Central memory CD4-positive, alpha-beta T cell (primary cell): Measurements from ENCODE around the gene FAM83F.

ENCODE experiments used
- DNase-seq: peaks from one replicate; pipeline ENCODE4 v3.0.0; 2022
- total RNA-seq, 3 experiments: gene quantifications; one replicate each; lab custom pipeline; 2026; lab: John Stamatoyannopoulos, UW

Gene FAM83F
- total RNA-seq: 0.22 to 7.6 (median 2.7) reads per million in 3 experiments

DNA sequence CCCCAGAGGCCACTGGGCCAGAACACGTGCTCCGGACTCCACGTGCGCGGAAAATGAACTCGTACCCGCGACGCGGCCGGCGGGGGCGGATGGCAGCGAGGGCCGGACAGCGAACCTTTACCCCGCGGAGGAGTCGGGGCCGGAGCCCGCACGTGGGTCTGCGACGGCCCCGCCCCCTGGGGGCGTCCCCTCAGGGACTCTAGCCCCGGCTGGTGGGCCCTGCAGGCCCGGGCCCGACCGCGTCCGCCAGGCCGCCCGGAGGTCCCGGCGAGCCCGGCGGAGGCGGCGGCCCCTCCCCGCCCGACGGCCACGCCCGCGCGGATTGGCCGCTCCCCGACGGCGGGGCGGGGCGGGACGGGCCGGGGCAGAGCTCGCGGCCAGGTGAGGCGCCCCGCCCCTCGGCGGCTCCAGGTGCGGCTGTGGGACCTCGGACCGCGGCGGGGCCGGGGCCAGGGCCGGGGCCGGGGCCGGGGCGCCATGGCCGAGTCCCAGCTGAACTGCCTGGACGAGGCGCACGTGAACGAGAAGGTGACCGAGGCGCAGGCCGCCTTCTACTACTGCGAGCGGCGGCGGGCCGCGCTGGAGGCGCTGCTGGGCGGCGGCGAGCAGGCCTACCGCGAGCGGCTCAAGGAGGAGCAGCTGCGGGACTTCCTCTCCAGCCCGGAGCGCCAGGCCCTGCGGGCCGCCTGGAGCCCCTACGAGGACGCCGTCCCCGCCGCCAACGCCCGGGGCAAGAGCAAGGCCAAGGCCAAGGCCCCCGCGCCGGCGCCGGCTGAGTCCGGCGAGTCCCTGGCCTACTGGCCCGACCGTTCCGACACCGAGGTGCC, at the start of gene FAM83F:
TSS of gene FAM83F (plus strand) at position 389 of the 827 bp plus-strand sequence. CDS start at position 478, 89 bp downstream.
- DNase-seq: peak; percentile 19

DNA sequence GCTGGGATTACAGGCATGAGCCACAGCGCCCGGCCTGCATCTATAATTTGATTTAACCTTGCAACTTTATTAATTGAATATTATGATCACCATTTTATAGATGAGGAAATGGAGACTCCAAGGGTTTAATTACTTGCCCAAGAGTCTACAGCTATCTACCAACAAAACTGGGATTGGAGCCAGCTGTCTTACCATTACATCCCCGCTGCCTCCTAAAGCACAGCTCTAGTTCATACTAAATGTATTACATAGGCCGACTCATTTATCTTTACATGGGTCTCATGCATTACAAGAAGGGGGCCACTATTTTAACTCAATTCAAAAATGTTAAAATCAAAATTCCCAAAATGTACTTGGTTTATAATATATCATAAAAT, 48.6 kb upstream of the FAM83F start:
- DNase-seq: no peak

DNA sequence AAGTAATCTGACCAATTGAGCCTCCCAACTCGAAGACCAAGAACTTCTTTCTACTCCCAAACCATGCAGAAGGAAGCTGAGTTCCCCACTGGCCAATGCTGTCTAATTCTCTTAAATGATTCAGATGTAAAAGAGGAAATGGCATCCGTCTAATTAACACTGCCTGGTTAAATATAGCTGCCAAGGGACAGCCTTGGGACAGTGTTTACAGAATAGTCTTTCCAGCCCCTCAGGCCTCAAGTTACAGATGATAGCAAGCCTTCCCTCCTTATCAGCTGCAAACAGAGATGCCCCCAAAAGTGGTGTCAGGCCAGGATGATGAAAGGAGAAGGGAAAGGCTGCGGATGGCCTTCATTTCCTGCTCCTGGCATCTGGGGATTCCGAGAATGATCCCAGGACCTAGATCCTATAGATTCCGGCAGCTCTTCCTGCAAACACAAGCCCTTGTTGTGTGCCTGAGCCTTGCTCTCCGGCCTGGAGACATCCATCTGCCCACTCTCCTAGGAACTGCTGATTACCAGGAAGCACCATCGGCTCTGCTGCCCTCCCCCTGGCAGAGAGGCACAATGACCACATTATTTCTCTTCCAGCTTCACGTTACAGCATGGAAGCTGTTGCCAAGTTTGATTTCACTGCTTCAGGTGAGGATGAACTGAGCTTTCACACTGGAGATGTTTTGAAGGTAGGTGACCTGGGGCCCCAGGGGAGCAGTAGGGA, 48.1 kb upstream of the FAM83F start:
- no peak for DNase-seq

DNA sequence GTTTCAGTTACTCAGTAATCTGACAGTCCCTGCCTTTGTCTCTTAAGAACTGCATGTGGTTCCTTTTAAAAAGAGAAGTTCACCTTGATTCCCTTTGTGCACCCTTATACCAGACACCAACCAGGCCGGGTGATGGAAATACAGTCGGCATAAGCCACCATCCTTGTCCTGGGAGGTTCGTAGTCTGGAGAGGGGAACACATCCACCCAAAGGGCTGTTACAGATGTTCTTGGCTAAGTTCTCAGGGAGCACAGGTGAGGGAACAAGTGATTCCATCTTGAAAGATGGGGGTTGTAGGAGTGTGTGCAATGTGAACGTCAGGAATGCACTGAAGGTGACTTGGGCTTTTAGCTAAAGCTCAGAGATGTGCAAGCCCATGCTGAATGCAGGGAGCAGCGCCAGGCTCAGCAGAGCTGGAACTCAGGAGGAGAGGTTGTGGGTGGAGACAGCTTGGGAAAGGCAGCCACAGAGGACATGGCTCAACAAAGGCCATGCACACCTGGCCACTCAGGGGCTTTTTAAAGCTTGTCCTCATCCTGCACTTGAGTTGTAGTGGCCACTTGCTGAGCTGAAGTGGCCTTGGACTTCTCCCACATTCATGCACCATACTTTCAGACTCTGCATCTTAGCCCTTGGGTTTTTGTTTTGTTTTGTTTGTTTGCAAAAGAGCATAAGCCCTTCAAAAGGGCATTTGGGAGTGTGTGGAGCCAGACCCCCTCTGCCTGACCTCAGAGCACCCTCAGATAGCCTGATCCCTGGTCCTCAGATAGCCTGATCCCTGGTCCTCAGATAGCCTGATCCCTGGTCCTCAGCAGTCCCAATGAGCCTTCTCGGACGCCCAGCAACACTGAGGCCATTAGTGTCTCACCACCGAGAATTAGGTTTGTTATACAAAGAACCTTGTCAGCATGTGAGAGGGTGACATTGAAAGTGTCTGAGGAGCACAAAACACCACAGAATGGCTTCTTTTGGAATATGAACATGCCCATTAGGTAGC, 47.2 kb upstream of the FAM83F start:
- DNase-seq: no peak

DNA sequence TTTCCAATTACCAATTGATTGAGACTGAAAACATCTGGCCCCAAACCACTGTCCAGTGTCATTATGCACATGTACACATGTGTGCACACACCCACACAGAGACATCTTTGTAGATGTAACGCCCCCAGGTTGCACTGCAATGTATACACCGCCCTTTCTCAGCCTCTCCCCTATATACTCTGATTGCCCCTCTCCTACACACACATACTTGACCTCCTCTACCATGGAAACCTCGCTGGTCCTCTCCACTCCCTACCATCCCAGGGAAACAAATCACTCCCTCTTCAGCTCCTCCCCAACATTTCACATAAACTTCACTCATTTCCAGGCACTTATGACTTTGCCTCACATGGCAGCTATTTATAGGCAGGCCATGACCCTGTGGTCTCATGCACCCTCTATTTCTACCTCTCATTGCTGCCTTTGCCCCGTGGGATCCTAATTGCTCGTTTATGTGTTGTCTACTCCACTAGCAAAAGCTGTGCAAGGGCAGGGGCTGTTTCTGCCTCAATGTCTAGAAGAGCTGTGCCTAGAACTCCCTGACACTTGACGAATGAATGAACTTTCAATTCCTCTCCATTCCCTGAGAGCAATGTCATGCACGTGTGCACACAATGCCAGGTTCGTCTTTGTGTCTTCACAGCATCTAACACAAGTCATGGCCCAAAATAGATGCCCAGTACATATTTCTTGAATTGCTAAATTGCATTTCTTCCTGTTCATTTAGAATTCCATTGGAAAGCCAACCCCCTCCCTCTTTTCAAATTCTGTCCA, 44.6 kb upstream of the FAM83F start:
- DNase-seq: no peak

DNA sequence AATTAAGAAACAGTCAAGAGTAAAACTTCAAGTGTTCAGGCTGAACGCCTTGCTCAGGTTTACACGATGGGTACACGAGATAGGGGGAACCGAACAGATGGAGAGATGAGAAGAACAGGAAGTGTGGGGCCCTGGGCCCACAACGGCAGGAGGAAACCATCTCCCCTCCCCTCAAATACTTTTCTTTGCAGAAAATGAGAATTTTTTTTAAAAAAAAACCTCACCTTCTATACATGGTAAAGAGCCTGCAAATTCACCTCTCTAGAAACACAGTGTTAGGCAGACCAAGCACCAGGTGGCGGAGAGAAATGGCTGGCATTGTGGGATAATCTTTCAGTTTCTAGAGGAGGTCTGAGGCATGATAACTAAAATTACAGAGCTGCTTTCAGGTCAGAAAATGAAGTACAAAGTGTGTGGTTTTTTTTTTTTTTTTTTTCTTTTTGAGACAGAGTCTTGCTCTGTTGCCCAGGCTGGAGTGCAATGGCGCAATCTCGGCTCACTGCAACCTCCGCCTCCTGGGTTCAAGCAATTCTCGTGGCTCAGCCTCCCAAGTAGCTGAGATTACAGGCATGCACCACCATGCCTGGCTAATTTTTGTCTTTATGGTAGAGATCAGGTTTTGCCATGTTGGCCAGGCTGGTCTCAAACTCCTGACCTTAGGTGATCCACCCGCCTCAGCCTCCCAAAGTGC, 43.0 kb upstream of the FAM83F start:
- peak; percentile 53 for DNase-seq

DNA sequence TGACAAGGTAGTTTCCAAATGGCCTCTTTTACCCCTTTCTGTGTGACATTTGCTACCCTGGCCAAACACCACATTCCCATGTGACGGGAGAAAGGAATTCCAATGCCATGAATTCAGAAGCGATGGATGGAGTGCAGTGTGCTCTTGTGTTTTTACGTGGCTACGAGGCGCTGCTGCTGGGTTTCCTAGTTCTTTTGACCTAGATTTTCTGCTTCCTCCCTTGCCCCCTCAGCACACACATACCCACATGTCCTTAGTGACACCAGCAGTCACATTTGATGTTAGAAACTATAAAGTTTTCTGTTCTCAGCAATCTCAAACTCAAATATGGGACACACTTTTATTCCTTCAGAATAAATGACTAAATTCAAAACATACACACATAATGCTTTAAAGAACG, 42.4 kb upstream of the FAM83F start:
- no peak for DNase-seq

DNA sequence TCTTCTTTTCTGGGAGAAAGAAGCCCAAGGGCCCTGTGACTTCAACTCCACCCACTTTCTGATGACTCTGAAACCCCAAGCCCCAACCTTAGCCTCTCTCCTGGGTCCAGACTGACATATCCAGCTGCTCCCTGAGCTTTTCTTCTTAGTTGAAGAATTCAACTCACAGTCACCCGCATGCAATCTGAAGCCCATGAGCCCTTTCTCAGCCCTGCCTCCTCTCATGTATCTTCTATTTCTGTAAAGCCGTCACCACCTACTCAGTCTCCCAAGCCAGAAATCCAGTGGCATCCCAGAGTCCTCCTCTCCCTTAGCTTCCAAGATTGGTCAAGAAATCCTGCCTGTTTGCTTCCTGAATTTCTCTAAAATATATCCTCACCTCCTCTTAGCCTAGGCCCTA, 41.7 kb upstream of the FAM83F start:
- DNase-seq: no peak

DNA sequence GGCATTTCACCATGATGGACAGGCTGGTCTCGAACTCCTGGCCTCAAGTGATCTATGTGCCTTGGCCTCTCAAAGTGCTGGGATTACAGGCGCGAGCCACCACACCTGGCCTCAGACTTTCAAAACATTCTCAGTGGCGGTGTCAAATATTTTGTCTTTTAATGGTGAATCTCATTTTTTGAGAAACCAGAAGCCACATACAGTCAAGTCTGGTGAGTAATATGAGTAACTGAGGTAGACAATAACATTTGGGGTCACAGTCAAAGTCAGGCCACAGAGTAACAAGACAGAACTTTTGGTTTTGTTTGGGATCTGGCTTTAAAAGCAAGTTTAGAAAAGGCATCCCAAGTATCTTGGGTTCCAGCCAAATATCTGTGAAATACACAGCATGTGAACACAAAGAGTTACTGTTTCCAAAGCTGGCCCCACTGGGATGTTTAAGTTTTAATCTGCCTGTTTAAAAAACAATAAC, 40.1 kb upstream of the FAM83F start:
- DNase-seq: no peak

DNA sequence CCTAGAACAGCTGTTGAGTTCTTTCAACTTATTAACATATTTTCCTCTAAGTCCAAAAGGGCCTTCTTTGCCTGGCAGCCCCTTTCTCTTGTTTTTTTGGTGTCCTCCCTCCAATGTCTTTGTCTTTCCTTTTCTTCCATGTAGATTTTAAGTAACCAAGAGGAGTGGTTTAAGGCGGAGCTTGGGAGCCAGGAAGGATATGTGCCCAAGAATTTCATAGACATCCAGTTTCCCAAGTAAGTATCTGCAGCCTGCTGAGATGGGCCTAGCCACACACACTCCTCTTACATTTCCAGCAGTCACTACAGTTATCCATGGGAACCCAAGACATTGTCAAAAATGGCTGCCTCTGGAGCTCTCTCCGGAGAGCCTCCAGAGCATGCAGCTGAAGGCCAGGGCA, 39.1 kb upstream of the FAM83F start:
- no peak for DNase-seq

DNA sequence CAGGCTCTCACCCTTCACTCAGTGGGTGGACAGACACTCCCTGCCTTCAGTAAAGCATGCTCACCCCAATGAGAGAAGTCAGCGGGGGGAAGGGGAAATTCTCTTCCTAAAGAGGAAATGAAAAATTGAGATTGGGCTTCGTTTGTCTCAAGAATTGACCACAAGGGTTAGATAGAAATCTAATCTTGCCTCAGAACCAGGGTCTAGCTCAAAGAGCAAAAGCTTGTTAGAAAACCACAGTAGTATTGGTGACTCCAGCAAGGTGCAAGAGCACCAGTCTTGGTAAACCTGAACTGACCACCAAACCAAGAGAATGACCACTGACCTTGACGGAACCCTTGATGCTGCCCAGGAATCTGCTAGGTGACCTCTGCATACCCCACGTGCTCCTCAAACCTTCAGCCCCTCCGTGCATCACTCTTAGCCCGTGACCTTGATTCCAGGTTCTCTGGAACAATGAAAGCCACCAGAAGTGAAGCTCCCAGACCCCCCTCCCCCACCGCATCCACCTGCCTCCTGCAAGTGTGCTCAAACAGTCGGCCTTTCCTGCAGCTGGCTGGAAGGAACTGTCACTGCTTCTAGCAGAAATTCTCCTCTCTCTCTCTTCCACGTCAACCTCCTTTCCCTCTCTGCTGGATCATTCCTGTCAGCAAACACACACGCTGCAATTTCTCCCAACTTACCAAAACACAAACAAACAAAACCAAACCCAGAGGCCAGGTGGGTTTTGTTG, 37.7 kb upstream of the FAM83F start:
- no peak for DNase-seq

DNA sequence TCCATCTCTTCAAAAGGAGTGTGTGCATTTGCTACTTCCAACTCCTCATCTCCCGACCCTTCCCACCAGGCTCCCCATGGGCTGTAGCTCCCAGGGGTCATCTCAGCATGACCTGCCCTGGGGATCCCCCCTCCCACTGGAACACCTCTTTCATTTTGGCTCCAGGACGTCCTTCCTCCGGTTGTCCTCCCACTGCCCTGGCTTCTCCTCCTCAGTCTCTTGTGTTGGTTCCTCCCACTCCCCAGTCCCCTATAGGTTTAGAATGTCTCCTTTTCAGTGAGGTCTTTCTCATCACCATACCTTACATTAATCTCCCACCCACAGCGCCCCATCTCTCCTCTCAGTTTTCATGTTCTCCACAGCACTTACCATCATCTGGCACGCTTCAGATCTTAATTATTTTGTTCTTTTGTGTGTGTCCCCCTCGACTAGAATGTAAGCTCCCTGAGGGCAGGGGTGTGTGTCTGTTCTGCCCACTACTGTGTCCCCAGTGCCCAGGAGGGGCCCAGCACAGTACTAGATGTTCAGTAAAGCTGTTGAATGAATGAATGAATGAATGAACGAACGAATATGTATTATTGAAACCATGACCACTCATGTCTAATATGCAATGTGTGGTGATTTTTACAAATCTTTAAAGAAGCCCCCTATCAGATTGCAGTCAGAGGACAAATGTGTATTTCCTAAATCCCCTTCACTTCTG, 36.6 kb upstream of the FAM83F start:
- DNase-seq: no peak

DNA sequence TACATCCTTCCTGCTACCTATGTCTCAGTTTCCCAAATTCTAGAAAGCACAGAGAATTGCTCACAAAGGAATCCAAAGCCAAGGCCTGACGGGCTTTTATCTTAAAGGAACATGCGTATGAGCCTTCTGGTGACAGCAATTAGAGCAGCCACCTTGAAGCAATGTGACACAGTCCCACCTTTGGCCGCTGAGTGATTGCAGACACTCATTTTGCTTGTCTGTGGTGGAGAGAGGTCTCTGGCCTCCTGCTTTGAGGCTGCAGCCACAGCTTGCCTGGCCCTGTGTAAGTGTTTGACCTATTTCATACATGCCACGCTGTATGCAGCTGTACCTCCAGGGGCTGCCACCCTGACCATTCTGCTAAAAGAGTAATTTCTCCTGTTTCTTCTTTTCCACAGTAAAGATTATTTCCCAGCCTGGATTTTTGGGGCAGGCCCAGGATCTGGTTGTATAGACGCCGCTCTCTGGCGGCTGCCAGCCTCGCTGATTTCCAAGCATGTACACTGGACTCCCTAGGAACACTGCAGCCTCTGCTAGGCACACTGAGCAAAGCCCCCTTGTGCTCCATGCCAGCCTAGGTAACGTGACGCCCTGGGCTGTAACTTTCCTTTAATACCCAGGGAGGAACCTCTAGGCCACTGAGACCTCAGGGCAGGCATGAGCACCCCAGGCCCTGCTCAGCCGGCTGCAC, 35.7 kb upstream of the FAM83F start:
- no peak for DNase-seq

DNA sequence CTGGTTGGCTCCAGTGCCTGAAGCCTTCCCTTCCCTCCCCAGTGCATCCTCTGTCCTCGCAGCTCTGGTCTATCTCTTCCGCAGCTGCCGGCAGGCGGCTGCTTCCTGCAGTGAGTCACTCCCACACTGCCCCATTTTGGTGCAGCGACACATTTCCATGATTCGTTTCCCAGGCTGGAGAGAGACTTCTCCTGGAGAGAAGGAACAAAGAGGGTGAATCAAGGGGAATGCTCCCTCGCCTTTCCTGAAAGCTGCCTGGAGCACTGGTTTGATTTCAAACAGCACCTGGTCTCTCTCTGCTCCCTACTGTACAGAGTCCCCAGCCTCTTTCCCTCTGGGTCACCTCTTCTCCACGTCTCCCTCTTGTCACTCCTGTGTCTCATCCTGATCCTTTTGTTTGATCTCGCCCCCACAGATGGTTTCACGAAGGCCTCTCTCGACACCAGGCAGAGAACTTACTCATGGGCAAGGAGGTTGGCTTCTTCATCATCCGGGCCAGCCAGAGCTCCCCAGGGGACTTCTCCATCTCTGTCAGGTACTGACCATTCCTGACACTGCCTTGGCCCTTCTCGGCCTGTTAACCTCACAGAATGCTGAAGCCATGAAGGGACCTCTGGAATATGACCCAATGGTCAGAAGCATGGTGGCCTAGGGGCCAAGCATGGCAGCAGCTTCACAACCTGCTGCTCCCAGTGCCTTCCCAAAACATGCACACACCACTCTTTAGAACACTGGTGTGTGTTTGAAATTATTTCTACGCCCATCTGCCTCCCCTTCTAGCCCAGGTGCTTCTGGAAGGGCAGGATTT, 34.9 kb upstream of the FAM83F start, which contains the start of gene TMA7B:
TSS of gene TMA7B (plus strand) at position 758 of the 808 bp plus-strand sequence. CDS start 3,978 bp downstream, outside the sequence.
- DNase-seq: peak; percentile 30

DNA sequence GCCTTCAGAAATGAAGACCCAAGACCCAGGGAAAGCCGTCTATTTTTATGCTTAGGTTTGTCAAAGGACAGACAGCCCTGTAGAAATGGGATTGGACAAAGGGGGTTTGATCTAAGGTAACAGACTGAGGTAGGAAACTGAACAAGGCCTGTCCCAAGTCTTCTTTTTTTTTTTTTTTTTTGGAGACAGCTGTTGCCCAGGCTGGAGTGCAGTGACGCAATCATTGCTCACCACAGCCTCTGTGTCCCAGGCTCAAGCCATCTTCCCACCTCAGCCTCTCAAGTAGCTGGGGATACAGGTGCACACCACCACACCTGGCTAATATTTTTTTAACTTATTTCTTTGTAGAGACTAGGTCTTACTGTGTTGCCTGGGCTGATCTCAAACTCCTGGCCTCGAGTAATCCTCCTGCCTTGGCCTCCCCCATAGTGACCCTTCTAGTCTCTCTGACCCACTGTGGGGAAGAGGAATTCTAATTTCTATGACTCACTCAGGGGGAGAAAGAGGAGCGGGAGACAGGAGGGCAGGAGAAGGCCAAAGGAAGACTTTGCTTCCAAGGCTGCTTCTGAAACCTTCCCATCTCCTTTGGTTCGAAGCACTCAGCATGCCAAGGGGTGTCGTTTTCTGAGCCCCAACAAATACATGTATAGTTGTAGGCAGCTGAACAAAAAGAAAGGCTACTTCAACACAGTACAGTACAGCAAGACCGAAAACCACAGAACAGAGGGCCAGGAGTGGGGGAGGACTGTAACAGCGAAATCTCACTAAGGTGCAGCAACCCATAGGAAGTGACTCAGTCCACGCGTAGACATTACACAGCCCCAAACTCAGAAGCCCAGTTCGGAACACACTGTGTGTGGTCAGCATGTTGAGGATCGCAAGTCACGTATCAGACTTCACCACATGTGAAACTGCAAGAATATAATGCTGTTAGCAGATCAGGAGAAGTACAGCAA, 33.7 kb upstream of the FAM83F start:
- DNase-seq: peak; percentile 42

DNA sequence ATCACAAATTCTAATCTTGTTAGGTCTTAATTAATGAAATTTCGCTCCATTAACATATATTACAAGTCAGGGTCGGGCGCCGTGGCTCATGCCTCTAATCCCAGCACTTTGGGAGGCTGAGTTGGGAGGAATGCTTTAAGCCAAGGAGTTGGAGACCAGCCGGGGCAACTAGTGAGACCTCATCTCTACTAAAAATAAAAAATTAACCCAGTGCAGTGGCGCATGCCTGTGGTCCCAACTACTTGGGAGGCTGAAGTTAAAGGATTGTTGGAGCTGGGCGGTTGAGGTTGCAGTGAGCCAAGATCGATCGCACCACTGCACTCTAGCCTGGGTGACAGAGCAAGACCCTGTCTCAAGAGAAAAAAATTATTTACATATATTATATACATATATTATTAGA, 32.7 kb upstream of the FAM83F start:
- no peak for DNase-seq

DNA sequence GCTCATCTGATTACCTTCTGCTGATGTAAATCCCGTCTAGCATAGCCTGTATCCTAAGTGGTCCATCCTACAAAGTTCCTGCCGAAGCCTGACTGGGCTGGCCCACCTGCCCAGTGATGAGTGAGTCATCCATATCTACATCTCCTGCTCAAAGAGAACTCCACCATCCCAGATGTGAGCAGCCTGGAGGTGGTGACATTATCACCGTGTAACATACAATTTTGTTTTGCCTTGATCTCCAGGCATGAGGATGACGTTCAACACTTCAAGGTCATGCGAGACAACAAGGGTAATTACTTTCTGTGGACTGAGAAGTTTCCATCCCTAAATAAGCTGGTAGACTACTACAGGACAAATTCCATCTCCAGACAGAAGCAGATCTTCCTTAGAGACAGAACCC, 29.0 kb upstream of the FAM83F start:
- no peak for DNase-seq
